ENCODE measurements around the gene NKX2-4.
A peak's percentile ranks its signal among the peaks of the same experiment; 100 is the strongest.
"Not testable (repeated sequence)": the region's sequence is repeated elsewhere in the genome, so short reads cannot be mapped to it uniquely, and the experiment has no call there.

Gene NKX2-4

GRCh38 chr20:21393816-21394519 is 3.4 kb downstream of the NKX2-4 start:
- DNase-seq, result no peak

DNA sequence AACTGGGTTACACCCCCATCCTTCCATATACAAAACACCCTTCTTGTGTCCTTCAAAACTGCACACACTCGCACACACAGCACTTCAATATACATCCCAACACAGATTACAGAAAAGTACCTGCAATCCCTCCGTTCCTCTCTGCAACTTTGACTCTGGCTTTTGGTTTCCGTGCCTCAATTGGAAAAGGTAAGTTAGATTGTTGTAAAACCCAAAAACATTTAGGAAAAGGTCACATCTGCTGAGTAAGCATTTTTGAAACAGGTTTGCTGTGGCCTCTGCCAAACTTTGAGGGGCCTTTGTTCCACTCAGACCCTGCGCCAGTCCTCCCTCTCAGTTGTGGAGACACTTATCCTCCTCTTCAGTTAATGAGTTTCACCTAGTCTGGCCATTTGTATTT is 4.2 kb downstream of the NKX2-4 start:
- no peak for DNase-seq

DNA sequence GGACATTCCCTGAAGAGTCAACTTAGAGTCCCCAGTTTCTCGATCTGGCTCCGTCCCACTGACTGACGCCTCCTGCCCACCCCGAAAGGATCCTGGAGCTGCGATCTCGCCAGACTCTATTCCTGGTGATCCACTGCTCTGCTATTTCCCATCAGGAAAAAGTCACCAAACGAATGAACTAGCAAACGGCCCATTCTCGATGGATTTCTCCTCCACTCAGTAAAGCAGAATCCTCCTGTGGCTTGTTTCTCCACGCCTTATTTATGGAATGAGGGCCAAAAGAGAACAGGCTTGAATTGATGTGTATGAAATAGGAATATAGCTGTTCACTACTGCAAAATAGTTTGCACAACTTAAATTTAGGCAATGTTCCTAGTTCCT is 5.4 kb downstream of the NKX2-4 start:
- no peak for DNase-seq

GRCh38 chr20:21391185-21391971 is 5.9 kb downstream of the NKX2-4 start:
- DNase-seq, result peak; percentile 21

DNA sequence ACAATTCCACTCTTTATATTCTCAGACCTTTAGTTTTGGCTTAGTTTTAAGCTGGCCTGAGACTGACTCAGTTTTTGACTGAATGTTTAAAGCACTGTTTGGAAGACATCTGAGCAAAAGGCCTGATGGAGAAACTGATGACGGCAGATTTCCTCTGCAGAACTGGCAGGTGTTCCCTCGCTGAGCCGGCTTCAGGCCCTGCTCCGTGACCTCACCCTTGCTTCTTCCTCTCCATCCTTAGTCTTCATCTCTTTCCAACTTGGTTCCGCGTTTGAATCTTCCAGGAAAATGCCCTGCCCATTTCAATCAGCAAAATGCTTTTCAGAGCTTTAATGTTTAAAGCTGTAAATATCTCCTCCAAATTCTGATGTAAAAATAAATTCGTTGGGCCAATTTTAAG is 6.6 kb downstream of the NKX2-4 start:
- DNase-seq, result no peak

- no peak for DNase-seq
Measured at GRCh38 chr20:21389368-21389767, 8.0 kb downstream of the NKX2-4 start.

GRCh38 chr20:21388566-21388965 is 8.8 kb downstream of the NKX2-4 start:
- no peak for DNase-seq

DNA sequence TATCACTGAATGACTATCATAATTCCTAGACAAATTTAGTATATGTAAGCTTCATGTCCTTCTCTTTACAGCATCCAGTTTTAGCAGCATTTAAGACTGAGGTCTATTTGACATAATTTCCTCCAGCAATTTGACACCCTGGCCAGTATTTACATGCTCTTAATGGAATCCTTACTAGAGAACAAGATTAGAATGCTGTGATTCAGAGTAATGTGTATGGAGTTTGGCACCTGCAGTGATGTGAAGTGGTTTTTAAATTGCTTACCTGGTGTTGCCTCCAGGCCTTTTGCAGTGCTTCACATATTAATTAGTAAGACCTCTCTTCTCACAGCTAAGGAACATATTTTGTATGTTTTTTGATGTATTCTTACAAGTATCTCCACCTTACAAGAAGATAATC is 9.8 kb downstream of the NKX2-4 start:
- DNase-seq, result no peak

DNA sequence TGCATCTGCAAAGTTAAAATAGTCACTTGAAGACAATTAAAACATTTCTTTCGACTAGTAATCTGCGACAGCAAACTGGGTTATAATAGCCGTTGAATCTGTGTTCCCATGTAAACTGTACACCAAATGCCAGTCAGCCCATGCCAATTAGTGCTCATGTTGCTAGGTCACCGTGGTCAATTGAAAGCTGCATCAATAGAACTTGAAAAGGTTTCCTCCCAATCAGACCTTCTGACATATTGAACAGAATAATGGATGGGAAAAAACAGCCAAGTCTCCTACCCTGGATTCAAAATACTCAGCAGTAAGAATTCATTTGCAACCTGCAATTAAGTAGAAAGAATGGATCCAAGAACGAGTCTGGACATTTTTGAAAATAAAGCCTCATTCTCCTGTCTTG is 11.2 kb downstream of the NKX2-4 start:
- no peak for DNase-seq

DNA sequence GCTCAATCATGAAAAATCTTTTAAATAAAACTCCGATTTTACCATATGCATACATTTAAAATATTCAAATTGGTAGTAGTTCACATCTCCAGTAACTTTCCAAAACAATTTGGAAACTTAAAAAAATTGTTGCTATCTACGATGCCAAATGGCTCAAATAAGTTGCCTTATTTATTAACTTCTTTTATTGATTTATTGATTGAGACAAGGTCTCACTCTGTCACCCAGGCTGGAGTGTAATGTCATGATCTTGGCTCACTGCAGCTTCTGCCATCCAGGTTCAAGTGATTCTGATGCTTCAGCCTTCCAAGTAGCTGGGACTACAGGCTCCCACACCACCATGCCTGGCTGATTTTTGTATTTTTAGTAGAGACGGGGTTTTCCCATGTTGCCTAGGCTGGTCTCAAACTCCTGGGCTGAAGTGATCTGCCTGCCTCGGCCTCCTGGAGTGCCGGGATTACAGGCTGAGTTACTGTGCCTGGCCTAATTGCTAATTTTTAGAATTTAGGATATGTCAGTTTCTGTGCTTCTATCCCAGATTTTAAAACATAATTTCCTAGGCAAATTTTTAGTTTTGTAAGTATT is 12.9 kb downstream of the NKX2-4 start:
- DNase-seq, result no peak

DNA sequence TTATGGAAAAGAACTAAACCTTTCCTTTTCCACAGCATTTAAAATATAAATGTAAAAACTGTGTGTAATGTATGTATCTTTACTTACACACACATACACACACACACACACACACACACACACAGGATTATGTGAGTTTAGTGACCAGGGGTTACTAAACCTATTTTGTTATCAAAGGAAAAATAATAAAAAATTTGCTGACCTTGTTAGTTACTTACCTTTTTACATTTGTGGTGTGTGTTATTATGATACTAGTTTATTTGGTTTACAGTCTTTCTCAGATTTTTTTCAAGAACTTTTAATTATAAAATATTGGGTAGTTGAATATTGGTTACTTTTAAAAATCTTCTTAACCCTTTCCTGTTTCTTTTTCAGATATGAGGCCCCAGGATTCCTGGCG is 15.7 kb downstream of the NKX2-4 start:
- no peak for DNase-seq

- no peak for DNase-seq
Measured at GRCh38 chr20:21380711-21381110, 16.6 kb downstream of the NKX2-4 start.

DNA sequence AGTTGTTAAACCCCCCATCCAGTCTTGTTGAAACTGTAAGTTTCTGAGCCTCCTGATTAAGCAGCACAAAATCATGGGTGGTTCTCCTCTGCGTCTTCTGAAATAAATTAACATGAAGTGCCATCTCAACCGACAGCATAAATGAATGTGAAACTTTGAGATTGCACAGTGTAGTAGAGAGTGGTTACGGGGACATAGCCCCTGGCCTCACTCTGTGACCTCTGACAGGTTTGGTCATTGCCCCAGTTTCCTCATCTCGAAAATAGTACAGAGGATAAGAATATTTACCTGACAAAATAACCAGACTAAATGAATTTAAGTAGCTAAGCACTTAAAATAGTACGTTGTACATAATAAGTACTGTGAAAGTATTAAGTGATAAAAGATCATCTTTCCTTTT is 19.1 kb downstream of the NKX2-4 start:
- DNase-seq, result no peak

GRCh38 chr20:21377701-21378100 is 19.6 kb downstream of the NKX2-4 start:
- DNase-seq, result no peak

- DNase-seq, result no peak
Measured at GRCh38 chr20:21376626-21377025, 20.7 kb downstream of the NKX2-4 start.

GRCh38 chr20:21373436-21373835 is 23.9 kb downstream of the NKX2-4 start:
- DNase-seq, result no peak

- no peak for DNase-seq
Measured at GRCh38 chr20:21372016-21372415, 25.3 kb downstream of the NKX2-4 start.

GRCh38 chr20:21371193-21371592 is 26.1 kb downstream of the NKX2-4 start:
- DNase-seq, result no peak

DNA sequence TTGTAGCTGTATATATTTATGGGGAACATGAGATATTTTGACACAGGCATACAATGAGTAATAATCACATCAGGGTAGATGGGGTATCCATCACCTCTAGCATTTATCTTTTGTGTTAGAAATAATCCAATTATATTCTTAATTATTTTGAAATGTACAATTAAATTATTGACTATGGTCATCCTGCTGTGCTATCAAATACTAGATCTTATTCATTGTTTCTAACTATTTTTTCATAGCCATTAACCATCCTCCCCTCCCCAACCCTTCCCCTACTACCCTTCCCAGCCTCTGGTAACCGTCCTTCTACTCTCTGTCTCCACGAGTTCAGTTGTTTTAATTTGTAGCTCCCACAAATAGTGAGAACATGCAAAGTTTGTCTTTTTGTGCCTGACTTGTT is 28.5 kb downstream of the NKX2-4 start:
- DNase-seq, result no peak

GRCh38 chr20:21366273-21366672 is 31.1 kb downstream of the NKX2-4 start:
- DNase-seq, result not testable (repeated sequence)

DNA sequence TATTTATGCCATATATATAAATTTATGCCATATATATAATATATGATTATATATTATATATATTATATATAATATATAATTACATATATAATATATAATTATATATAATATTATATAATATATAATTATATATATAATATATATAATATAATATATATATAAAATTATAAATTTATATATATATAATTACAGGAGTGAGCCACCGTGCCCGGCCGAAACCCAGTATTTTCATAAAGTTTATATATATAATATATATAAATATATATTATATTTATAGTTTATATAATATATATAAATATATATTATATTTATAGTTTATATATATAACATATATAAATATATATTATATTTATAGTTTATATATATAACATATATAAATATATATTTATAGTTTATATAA is 31.6 kb downstream of the NKX2-4 start:
- DNase-seq, result no peak

- no peak for DNase-seq
Measured at GRCh38 chr20:21364413-21364812, 32.9 kb downstream of the NKX2-4 start.

DNA sequence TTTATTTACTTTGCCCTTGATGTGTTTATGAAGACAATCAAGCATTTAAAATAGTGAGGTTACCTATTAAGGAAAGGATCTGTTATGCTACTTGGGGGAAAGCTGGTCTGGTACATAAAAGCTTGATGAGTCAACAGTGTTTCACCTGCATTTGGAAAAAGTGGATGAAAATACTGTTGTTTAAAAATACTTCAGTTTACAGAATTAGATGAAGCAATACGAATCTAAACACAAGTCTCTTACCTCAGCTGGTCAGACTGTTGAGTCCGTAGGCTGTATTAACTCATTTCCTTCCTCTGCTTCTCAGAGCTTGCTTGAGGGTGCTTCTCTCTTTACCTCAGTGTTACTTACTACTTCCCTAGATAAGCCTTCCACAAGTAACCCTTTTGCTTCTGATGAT is 36.1 kb downstream of the NKX2-4 start:
- DNase-seq, result no peak

GRCh38 chr20:21360705-21361104 is 36.6 kb downstream of the NKX2-4 start:
- DNase-seq, result no peak

Measured in stimulated activated CD4-positive, alpha-beta T cell treated with anti-CD3 and anti-CD28 coated beads, Interleukin-15, amount 100 ng/mL, for 24 hours (primary cell).